Hair follicle dermal papilla cell (primary cell): ENCODE data around the gene SERPINB7. TPM values are rescaled to one million over a fixed set of nuclear protein-coding genes. Genes with fewer than 3 reads are reported as not detected.

Source experiments
- total RNA-seq: library from RNA; depleted of rRNA; stranded (reverse); fragments of >200 nt; gene quantifications from 2 replicates; pipeline ENCODE4 v1.2.3, GENCODE V29; 2012

Gene SERPINB7, protein sequence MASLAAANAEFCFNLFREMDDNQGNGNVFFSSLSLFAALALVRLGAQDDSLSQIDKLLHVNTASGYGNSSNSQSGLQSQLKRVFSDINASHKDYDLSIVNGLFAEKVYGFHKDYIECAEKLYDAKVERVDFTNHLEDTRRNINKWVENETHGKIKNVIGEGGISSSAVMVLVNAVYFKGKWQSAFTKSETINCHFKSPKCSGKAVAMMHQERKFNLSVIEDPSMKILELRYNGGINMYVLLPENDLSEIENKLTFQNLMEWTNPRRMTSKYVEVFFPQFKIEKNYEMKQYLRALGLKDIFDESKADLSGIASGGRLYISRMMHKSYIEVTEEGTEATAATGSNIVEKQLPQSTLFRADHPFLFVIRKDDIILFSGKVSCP
- 19.6 and 24.3 TPM in 2 replicates for total RNA-seq

DNA sequence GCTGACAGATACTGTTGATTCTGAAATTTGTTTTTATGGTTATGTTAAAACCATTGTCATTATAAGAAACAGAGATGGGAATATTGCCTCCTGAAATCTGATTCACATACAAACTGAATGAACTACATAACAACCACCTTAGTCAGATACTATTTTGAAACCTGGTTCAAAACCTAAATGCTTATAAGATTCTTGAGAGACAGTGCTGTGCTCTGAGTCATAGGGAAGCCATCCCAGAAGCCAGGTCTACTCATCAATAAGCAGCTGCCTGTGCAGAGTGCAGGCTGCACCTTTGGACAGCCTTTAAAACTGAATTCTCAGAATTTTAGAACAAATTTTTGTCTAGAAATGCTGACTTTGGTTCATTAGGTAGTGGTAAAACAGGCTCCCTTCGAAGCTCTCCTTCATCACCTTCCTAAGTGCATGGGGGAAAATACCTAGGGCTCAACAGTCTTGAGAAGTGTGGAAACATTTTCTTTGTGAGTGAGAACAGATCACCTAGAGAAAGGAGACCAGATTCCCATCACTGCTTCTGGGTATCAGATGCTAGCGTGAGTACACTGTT lies at the start of gene SERPINB7:
SERPINB7 (plus strand) TSS at position 253 of the 565 bp plus-strand sequence. CDS start 6,955 bp downstream, outside the sequence.

Other genes with a start within 250 kb of the SERPINB7 start
- gene SERPINB12, start 233.0 kb upstream of the SERPINB7 start, total RNA-seq: 0.32 TPM in 1 of 2 replicates, not detected in the other
- gene SERPINB13, start 188.1 kb upstream of the SERPINB7 start, total RNA-seq: not detected in 2 replicates
- not detected in 2 replicates for gene SERPINB4, start 131.2 kb upstream of the SERPINB7 start, total RNA-seq
- not detected in 2 replicates for gene SERPINB3, start 113.5 kb upstream of the SERPINB7 start, total RNA-seq
- gene SERPINB11, start 72.5 kb upstream of the SERPINB7 start, total RNA-seq: not detected in 2 replicates
- gene SERPINB2, start 112.3 kb downstream of the SERPINB7 start, total RNA-seq: 18.2 and 19.6 TPM in 2 replicates
- 0.16 TPM in 1 of 2 replicates, not detected in the other for gene SERPINB10, start 132.5 kb downstream of the SERPINB7 start, total RNA-seq
- 0.49 and 1.5 TPM in 2 replicates for gene HMSD, start 173.9 kb downstream of the SERPINB7 start, total RNA-seq
- 25.1 and 28.1 TPM in 2 replicates for gene SERPINB8, start 194.7 kb downstream of the SERPINB7 start, total RNA-seq